ENCODE data around the gene FAM9C.

The FAM9C gene

DNA sequence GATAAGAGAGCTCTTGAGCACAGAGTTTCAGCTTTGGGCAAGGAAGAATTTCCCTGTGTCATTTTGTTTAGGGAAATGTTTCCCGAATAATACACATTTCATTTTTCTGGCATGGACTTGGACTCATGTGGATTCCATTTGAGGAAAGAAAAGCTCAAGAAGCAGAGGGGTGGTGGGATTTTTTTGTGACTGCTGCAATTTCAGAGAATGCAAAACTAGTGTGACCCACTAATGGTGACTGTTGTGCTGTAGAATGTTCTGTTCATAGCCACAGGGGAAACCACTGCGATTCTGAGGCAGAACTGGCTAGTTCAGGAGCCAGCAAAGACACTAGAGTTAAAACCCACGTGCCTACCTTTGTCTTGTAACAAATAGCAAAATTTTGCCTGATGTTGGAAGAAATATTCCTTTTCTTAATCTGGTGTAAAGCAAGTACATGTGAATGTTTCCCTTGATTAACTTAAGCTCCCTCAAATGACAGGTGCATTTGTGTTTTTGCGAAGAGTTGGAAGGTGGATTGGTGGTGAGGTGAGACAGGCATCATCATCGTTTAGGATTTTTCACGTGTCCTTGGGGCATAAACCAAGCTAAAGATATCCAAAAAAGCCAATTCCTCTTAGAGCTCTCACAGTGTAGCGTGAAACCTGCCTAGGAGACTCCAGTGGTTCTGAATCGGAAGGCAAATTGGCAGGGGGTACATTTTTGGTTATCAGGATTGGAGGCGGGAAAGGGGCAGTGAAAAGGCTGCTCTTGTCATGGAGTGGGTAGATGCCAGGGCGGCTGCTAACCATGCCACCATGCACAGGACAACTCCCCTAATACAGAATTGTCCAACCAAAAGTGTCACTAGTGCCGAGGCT lies 38.0 kb upstream of the FAM9C start:
- Mint-ChIP-seq H3K27me3 (no peaks in the 10 kb centered on the region), H3K27ac (peak overlapping the region; percentile 77), H3K36me3 (ENCODE audit: low read depth) (no peaks in the 10 kb centered on the region), H3K9me3 (no peaks in the 10 kb centered on the region), H3K4me1 (ENCODE audit: low read depth) (peaks cover 58% of the 10 kb centered on the region), H3K4me3 (no peak overlapping the region)
- intact Hi-C loops (cut with micrococcal nuclease), result loop anchor here (10.0 kb wide), 1 partner anchor 78 kb away; no protein-coding TSS in a partner anchor

DNA sequence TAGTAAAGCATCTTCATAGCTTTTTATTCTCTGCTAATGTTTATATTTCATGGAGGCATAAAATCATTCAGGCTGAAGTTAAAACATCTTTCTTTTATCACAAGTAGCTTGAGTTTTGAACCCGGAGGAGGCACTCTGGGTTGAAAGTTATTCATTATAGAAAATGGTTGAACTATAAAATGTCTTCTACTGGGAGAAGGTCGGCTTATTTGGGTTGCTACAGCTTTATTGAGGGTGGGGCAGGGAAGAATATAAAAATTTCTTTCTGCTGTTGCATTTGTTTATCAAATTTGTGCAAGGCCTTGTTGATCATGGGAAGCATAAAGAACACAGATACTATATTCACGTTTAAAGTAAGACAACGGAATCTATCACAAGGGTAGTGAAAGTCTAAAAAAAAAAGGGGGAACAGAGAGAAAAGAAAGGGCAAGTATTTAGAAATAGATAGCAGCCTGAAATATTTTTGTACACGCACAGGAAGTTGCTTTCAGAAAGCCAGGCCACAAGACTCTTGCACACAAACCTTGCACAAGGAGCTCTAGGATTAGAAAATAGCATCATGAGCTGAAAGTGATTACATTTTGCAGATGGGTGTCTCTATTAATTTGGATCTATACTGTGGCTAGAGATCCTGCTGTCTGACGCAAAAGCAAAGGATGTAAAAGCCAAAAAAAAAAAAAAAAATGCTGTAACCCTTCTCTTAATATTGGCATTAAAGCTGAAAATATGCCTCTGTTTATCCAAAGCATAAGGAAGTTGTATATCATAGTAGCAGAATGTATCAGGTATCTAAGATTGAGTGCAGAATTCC lies 37.2 kb upstream of the FAM9C start:
- intact Hi-C loops (cut with micrococcal nuclease), result loop anchor here (10.0 kb wide), 1 partner anchor 77 kb away; no protein-coding TSS in a partner anchor
- H3K4me3 Mint-ChIP-seq, result no peak overlapping the region
- H3K27ac Mint-ChIP-seq, result peak overlapping the region; percentile 70
- no peaks in the 10 kb centered on the region for H3K36me3 Mint-ChIP-seq (ENCODE audit: low read depth)
- H3K4me1 Mint-ChIP-seq (ENCODE audit: low read depth), result peaks cover 54% of the 10 kb centered on the region
- no peaks in the 10 kb centered on the region for H3K9me3 Mint-ChIP-seq
- no peaks in the 10 kb centered on the region for H3K27me3 Mint-ChIP-seq

DNA sequence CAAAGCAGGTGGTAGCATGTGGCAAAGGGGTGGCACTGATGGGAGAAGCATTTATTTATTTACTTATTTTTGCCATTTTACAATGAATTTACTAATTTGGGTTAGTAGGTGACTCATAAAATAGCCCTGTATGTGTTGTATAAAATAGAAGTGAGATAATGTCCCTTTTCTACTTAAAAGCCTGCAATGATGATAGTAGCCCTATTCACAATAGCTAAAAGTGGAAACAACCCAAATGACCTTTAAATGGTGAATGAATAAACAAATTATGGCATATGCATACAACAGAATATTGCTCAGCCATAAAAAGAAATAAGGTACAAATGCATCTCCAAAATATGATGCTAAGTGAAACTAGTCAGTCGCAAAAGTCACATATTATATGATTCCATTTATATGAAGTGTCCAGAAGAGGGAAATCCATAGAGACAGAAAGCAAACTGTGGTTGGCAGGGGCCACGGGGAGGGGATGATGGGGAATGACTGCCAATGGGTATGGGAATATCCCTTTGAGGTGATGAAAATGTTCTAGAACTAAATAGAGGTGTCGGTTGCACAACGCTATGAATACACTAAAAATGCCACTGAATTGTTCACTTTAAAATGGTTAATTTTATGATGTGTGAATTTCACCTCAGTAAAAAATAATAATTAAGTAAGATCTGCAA lies 35.8 kb upstream of the FAM9C start:
- Mint-ChIP-seq H3K27me3 (no peaks in the 10 kb centered on the region), H3K4me3 (no peak overlapping the region), H3K27ac (no peak overlapping the region), H3K4me1 (ENCODE audit: low read depth) (peaks cover 54% of the 10 kb centered on the region), H3K36me3 (ENCODE audit: low read depth) (no peaks in the 10 kb centered on the region), H3K9me3 (no peaks in the 10 kb centered on the region)
- intact Hi-C loops (cut with micrococcal nuclease), result loop anchor here (10.0 kb wide), 1 partner anchor 75 kb away; no protein-coding TSS in a partner anchor

DNA sequence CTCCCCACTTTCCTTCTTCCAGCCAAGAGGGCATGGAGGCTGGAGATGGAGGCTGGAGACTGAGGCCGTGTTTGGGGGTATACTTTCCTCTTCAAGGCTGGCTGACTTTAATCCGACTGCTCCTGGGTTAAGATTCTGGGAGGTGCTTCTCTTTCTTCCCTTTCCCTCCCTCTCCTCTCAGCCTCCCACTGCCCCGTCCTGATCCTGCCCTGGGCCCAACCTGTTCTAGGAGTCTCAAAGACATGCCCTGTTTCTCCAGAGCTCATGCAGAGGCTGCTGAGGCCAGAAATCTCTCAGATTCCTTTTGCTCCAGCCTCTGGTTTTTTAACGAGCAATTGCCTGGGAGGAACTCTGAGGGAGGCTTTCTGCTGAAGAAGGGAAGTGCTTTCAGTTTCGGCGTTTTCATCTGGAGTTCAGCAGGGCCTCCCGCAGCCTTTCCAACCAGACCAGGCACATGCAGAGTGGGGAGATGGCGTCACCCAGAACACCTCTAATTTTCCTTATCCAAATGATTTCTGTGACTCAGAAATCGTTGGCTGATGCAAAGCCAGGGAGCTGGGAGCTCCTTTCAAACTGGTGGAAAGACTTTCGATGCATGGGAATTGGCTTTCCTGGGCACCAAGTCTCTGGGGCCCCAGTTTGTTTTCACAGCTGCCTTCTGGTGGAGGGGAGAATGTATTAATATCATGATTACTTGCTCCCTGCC lies 34.5 kb upstream of the FAM9C start:
- Mint-ChIP-seq H3K27ac (peak overlapping the region; percentile 98), H3K4me1 (ENCODE audit: low read depth) (peaks cover 59% of the 10 kb centered on the region), H3K36me3 (ENCODE audit: low read depth) (no peaks in the 10 kb centered on the region), H3K9me3 (no peaks in the 10 kb centered on the region), H3K27me3 (no peaks in the 10 kb centered on the region), H3K4me3 (peak overlapping the region; percentile 79)
- intact Hi-C loops (cut with micrococcal nuclease), result no loop called here

DNA sequence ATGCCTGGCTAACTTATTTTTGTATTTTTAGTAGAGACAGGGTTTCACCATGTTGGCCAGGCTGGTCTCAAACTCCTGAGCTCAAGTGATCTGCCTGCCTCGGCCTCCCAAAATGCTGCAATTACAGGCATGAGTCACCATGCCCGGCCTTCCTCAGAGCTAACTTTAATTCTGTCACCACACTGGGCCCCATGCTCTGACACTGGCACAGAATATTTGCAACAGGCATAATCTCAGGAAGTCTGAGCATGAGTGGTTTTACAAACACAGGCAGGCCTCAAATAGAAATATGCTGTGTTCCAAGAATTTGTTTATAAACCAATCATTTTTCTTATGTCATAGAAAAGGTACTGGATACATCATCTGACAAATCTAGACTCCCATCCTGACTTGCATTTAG lies 32.7 kb upstream of the FAM9C start:
- peaks cover 47% of the 10 kb centered on the region for H3K4me1 Mint-ChIP-seq (ENCODE audit: low read depth)
- no peaks in the 10 kb centered on the region for H3K9me3 Mint-ChIP-seq
- intact Hi-C loops (cut with micrococcal nuclease), result no loop called here
- H3K36me3 Mint-ChIP-seq (ENCODE audit: low read depth), result no peaks in the 10 kb centered on the region
- no peak overlapping the region for H3K4me3 Mint-ChIP-seq
- no peak overlapping the region for H3K27ac Mint-ChIP-seq
- no peaks in the 10 kb centered on the region for H3K27me3 Mint-ChIP-seq

DNA sequence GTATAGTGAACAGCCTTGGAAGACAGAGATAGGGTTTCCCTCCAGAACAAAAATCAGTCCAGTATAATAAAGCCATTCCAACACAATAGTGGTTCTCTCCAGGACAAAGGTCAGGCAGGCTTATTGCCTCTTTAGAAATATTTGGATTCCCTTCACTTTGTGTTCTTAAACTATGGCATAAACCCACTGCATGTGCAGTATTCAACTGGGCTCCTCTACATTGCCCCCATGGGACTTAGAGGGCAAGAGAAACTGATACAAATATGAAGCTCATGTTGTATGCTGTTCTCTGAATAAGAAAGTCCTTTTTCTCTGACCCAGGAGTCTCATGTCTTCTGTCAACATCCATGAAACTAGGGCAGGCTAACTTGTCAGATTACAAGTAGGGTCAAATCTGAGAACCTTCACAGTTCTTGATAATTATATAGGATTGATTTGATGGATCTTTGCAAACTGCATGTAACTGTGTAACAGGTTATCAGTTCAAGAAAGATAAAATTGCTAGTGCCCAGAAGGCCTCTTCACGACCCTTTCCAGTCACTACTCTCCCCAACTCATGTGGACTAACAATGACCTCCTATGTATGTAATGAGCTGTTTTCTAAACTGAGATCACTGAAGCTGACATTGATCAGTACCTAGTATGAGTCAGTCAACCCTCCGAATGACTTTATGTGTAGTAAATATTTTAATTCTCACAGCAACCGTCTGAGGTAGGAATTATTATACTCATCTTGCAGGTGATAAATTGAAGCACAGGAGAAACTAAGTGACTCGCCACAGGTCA lies 31.9 kb upstream of the FAM9C start:
- H3K4me1 Mint-ChIP-seq (ENCODE audit: low read depth), result peaks cover 39% of the 10 kb centered on the region
- intact Hi-C loops (cut with micrococcal nuclease), result no loop called here
- no peaks in the 10 kb centered on the region for H3K27me3 Mint-ChIP-seq
- H3K36me3 Mint-ChIP-seq (ENCODE audit: low read depth), result no peaks in the 10 kb centered on the region
- no peak overlapping the region for H3K27ac Mint-ChIP-seq
- no peaks in the 10 kb centered on the region for H3K9me3 Mint-ChIP-seq
- H3K4me3 Mint-ChIP-seq, result no peak overlapping the region

DNA sequence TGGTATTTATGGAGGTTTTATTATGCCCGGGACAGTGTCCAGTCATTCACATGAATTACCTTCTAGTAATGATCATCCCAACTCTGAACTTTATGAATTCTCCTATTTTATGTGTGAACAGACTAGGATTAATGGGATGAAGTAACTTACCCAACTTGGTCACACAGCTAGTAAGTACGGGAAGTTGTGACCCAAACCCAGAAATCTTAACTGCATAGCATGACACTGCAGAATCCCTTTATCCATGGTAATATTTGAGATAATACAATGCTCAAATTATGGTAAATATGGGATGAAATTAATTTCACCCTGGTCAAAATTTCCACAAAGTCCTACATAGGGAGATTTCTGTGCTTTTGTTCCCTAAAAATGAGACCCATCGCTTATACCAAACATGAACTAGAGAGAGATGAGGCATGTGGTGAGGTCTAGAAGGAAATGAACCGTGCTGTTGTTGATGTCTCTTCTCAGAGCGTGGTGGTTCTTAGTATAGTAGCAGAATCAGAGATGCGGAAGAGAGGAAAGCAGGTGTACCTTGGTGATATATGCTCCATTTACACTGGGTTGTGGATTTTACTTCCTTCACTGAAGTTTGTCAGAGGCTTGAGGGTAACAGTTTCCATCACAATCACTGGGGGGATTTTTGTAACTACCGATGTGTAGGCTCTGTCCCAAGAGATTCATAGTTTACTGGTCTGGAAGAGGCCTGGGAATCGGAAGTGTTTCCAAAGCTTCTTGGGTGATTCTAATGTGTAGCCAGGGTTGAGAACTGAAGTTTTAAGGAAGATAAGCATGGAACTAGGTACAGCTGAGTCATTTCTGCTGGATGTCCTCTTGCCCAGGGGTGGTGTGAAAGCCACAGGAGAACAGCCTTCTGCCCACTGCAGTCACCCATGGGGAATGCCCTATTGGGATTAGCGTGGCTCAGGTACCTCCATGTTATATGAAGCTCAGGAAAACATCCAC lies 30.2 kb upstream of the FAM9C start:
- H3K36me3 Mint-ChIP-seq (ENCODE audit: low read depth), result no peaks in the 10 kb centered on the region
- H3K27me3 Mint-ChIP-seq, result no peaks in the 10 kb centered on the region
- H3K4me3 Mint-ChIP-seq, result no peak overlapping the region
- H3K27ac Mint-ChIP-seq, result no peak overlapping the region
- peaks cover 26% of the 10 kb centered on the region for H3K4me1 Mint-ChIP-seq (ENCODE audit: low read depth)
- intact Hi-C loops (cut with micrococcal nuclease), result no loop called here
- no peaks in the 10 kb centered on the region for H3K9me3 Mint-ChIP-seq

DNA sequence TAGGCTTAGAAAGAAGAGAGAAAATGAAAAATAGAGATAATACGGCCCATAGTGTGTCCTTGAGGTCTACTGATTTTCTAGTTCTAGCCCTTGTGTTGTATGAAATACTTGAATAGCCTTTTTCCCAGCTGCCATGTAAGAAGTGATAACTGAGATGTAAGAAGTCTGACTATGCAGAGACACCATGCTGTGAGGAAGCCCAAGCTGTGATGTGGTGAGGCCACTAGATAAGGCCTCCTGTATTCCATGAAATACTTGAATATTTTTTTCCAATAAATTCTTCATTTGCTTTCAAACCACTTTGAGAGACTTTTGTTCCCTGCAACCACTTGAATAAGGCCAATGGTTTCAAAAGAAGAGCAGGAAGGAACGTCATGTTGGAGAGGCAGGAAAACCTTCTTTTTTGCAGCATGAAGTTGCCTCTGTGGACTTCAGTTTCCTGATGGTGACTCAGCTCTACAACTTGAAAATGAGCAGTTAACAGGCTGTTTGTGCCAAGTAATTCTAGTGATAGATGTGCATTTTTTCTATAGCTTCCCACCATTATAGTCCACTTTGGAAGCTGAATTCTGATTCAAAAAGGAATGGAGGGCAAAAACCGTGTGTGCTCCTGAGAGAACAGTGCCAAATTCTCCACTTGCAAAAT lies 25.5 kb upstream of the FAM9C start:
- intact Hi-C loops (cut with micrococcal nuclease), result no loop called here
- no peak overlapping the region for H3K4me3 Mint-ChIP-seq
- no peak overlapping the region for H3K27ac Mint-ChIP-seq

DNA sequence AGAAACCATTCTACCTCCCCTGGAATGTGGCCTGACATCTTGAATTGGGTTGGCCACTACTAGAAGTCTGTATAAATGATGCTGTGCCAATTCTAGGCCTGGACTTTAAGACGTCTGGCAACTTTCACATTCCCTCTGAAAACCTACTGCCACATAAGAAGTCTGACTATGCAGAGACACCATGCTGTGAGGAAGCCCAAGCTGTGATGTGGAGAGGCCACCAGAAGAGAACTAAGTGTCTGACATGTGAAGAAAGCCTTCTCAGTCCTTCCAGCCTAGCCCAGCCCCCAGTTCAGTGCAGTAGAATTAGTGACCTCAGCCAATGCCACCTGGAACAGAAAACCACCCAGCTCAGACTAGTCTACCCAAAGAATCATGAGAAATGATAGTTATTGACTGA lies 24.2 kb upstream of the FAM9C start:
- intact Hi-C loops (cut with micrococcal nuclease), result no loop called here
- no peak overlapping the region for H3K27ac Mint-ChIP-seq
- peaks cover 6% of the 10 kb centered on the region for H3K36me3 Mint-ChIP-seq (ENCODE audit: low read depth)
- no peaks in the 10 kb centered on the region for H3K27me3 Mint-ChIP-seq
- H3K4me1 Mint-ChIP-seq (ENCODE audit: low read depth), result peaks cover 7% of the 10 kb centered on the region
- no peak overlapping the region for H3K4me3 Mint-ChIP-seq
- H3K9me3 Mint-ChIP-seq, result peaks cover 10% of the 10 kb centered on the region

More for the DNA sequence above, 25.5 kb upstream of the FAM9C start:
- H3K9me3 Mint-ChIP-seq, result peaks cover 10% of the 10 kb centered on the region
- H3K27me3 Mint-ChIP-seq, result no peaks in the 10 kb centered on the region
- peaks cover 14% of the 10 kb centered on the region for H3K4me1 Mint-ChIP-seq (ENCODE audit: low read depth)
- H3K36me3 Mint-ChIP-seq (ENCODE audit: low read depth), result peaks cover 6% of the 10 kb centered on the region

DNA sequence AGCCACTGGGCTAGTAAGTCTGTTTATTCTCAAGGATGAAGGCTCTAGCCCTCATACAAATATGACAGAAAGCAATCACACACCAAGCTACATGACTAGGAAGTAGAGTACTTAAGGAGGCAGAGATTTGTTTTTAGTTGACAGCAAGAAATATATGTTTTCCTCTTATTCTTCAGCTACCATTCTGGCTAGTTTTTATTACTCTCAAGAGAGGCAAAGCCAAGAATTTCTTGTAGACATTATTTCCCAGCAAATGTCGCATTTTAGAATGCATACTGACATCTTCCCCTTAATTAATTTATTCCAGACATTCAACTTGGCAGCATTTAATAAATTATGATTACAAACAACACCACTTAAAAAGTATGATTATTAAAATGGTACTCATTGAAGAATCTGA lies 23.4 kb upstream of the FAM9C start:
- Mint-ChIP-seq H3K27ac (no peak overlapping the region), H3K4me1 (ENCODE audit: low read depth) (peaks cover 7% of the 10 kb centered on the region), H3K4me3 (no peak overlapping the region), H3K9me3 (peaks cover 10% of the 10 kb centered on the region), H3K36me3 (ENCODE audit: low read depth) (peaks cover 11% of the 10 kb centered on the region), H3K27me3 (no peaks in the 10 kb centered on the region)
- intact Hi-C loops (cut with micrococcal nuclease), result no loop called here

DNA sequence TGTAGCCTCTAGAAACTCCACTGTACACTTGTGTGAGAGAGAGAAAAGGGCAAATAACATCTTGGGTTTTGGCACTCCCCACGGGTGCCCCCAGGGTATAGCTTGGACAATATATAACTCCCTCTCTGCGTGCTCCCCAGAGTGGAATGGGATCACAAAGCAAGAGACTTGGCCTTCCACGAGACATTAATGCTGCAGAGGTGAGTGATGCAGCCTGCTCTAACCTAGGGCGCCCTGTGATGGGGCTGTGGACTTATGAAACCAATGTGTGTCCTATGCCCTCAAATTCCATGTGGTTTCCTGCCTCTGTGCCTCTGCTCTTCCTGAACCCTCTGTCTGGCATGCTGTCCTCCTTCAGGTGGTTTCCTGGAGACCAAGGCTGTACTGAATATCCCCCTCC lies 22.0 kb upstream of the FAM9C start:
- H3K27me3 Mint-ChIP-seq, result no peaks in the 10 kb centered on the region
- peaks cover 7% of the 10 kb centered on the region for H3K4me1 Mint-ChIP-seq (ENCODE audit: low read depth)
- intact Hi-C loops (cut with micrococcal nuclease), result no loop called here
- peaks cover 11% of the 10 kb centered on the region for H3K9me3 Mint-ChIP-seq
- no peak overlapping the region for H3K4me3 Mint-ChIP-seq
- peaks cover 16% of the 10 kb centered on the region for H3K36me3 Mint-ChIP-seq (ENCODE audit: low read depth)
- no peak overlapping the region for H3K27ac Mint-ChIP-seq
